Omental fat pad (tissue), 4 donors: ENCODE results near the gene SAG. TPM values are rescaled to one million over a fixed set of nuclear protein-coding genes. Genes with fewer than 3 reads are reported as not detected.

Experiments used
- ATAC-seq: fragments of 150-250 bp; one replicate; pipeline ENCODE4 v1.9.1; 2016; ENCODE audit warnings: mild to moderate bottlenecking, moderate library complexity; ENCODE audit not compliant: low FRiP score
- DNase-seq: peaks from one replicate; pipeline ENCODE4 v3.0.0-alpha.2; 2019; ENCODE audit warnings: low spot score
- total RNA-seq, 4 donors: library from RNA; depleted of rRNA; stranded (reverse); fragments of >200 nt; gene quantifications; one replicate each; pipeline ENCODE4 v1.1.0, GENCODE V29; 2016
- TF ChIP-seq, protein P1 (sequence below), 3 donors: fragments of 450-650 bp; IDR thresholded peaks; one replicate each; pipeline ENCODE4 v1.5.1; 2016 to 2017; ENCODE audit warnings: antibody characterized with exemption in 3 of 3, mild to moderate bottlenecking in 3 of 3, moderate library complexity in 2 of 3

The SAG gene
- total RNA-seq, 4 donors from 2014 or later: 0.09 TPM; not detected in 3

DNA sequence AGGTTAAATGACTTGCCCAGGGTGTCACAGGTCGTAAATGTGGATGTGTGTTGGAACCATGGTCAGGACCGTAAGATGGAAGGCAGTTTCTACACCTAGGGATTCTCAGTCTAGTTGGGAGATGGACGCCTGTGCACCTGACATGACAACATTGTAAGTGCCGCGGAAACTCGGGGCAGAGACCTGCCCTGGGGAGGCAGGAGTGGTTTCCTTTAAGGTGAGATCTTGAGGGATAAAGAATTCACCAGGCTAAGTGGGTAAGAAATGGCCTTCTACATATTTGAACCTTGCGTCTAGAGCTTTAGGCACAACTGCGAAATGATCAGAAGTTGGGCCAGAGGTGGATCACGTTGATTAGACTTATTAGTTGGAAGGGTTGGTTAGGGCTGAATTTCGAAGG lies 48.3 kb downstream of the SAG start:
- TF ChIP-seq, protein P1, sequence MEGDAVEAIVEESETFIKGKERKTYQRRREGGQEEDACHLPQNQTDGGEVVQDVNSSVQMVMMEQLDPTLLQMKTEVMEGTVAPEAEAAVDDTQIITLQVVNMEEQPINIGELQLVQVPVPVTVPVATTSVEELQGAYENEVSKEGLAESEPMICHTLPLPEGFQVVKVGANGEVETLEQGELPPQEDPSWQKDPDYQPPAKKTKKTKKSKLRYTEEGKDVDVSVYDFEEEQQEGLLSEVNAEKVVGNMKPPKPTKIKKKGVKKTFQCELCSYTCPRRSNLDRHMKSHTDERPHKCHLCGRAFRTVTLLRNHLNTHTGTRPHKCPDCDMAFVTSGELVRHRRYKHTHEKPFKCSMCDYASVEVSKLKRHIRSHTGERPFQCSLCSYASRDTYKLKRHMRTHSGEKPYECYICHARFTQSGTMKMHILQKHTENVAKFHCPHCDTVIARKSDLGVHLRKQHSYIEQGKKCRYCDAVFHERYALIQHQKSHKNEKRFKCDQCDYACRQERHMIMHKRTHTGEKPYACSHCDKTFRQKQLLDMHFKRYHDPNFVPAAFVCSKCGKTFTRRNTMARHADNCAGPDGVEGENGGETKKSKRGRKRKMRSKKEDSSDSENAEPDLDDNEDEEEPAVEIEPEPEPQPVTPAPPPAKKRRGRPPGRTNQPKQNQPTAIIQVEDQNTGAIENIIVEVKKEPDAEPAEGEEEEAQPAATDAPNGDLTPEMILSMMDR (IDR thresholded peaks at IDR 0.05): no peak
- no peak for ATAC-seq
- DNase-seq: no peak

DNA sequence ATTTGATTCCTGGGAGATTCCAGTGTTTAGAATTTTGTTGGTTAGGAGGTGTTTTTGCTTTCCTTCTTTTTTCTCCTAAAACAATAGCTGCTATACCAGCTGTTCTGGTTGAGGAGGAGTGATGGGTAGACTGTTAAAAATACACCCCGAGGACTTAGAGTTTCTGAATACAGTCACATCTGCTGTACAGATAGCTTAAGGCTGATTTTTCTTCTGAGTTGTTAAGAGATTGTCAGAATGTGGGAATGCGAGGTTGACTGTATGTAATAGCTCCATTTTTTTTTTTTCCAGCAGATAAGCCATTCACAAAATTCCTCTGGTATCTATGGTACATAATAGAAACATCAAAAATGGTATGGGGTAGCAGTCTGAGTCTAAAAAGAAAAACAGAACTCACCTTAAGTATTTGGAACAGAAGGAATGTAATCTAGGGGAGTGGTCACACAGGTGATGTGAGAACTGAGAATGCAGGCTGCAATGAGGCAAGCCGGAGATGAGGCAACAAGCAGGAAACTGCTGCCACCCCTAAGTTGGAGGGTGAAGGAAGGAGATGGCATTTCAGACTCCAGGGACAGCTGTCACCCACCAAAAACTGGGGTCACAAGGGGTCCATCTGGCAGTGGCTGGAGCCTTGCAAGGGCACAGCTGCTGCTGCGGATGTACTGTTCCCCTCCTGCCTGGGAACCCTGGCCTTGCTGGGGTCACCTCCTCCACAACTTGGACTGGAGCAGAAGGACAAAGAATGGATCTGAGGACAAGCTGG lies 49.1 kb downstream of the SAG start:
- TF ChIP-seq, protein P1 (IDR thresholded peaks at IDR 0.05): no peak
- DNase-seq: no peak
- no peak for ATAC-seq

DNA sequence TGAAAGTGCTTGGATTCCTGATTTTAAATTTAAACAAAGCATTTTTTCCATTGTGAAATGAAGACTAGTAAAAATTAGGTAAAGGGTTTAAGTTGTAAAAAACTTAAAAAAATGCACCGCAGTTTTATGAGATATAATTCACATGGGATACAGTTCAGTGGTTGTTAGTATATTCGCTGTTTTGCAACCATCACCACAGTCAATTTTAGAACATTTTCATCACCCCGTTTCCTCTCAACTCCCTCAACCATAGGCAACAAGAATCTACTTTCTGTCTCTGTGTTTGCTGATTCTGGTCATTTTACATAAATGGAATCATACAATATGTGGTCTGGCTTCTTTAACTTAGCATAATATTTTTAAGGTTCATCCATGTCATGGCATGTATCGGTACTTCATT lies 50.7 kb downstream of the SAG start:
- no peak for ATAC-seq
- no peak for DNase-seq
- TF ChIP-seq, protein P1 (IDR thresholded peaks at IDR 0.05): no peak

DNA sequence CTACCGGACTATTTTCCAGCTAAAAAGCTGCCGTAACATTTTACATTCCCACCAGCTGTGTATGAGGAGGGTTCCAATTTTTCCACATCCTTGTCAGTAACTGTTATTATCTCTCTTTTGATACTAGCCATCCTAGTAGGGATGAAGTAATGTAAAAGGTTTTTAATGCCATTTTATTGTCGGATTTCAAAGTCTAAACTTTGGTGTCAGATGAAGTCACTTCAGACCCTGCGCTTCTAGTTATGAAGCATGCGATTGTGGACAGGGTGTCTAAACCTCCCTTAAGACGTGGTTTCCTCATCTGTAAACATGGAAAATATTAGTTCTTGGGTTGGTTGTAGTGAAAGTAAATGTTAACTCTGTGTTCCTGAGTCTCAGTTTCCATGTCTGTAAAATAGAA lies 51.3 kb downstream of the SAG start:
- no peak for ATAC-seq
- DNase-seq: no peak
- TF ChIP-seq, protein P1 (IDR thresholded peaks at IDR 0.05): no peak

DNA sequence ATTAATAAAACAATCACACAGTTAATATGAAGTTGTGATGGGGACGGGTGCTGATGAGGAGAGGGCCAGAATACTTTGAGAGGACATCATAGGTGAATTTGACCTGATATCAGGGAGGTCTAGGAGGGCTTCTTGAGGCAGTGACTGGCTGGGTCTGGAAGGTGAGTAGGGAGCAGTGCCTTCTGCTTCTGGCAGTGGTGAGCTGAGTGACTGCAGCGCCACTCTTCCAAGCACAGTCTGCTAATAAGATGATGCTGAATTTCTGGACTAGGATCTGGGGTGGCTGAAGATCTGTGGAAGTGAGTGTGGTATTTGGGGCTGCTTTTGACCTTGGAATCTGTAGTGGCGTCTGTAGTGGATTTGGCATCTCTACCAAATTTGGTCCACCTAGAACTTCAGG lies 52.2 kb downstream of the SAG start:
- no peak for DNase-seq
- ATAC-seq: no peak
- TF ChIP-seq, protein P1 (IDR thresholded peaks at IDR 0.05): no peak

DNA sequence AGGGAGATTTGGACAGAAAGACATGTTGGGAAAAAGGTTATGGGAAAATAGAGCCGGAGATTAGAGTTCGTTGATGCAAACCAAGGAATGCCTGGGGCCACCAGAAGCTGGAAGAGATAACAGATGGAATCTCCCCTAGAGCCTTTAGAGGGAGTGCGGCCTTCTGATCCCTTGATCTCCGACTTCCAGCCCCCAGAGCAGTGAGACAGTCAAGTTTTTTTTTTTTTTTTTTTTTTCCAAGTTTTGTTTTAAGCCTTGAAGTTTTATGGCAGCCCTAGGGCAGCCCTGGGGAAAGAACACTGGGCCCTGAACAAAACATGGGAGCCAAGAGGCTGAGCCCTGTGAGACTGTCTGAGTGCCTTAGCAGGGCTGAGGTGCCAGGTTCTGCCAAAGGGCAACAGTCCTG lies 53.2 kb downstream of the SAG start:
- DNase-seq: no peak
- ATAC-seq: no peak
- TF ChIP-seq, protein P1 (IDR thresholded peaks at IDR 0.05): no peak

DNA sequence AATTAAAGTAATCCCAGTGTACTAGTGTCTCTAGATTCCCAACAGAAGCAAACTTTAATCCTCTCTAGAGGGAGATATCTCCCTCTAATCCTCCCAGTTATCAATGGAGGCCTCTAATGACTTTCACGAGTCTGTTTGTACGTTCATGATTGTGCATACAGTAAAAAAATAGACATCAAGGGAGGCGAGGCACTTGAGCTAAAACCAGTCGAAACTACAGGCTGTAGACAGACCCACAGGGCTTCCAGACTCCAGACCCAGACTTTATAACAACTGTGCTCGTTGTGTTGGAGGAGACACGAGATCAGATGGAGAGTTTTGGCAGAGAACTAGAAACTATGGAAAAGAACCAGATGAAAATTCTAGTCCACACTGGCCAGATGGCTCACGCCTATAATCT lies 53.7 kb downstream of the SAG start:
- ATAC-seq (no peak), DNase-seq (no peak)
- TF ChIP-seq, protein P1 (IDR thresholded peaks at IDR 0.05): no peak
